Measurements from ENCODE around the gene LUC7L.
"Not testable (repeated sequence)": the region's sequence is repeated elsewhere in the genome, so short reads cannot be mapped to it uniquely, and the experiment has no call there.

LUC7L gene

GRCh38 chr16:230351-230750 lies 1.1 kb upstream of the LUC7L start:
- H3K36me3 ChIP-seq (replicated peaks in 1 of 2; ENCODE audit: control insufficient read depth in 2 of 2, insufficient read depth in 2 of 2, low read length in 2 of 2), result peaks cover 14 to 27% of the 10 kb centered on the region in 2 donors
- H2BK15ac ChIP-seq (ENCODE audit: low read length); H4K8ac ChIP-seq (ENCODE audit: low read depth, low read length); H3K4me2 ChIP-seq (ENCODE audit: insufficient read depth, low read length, poor library complexity, severe bottlenecking); H3K27me3 ChIP-seq (ENCODE audit: control insufficient read depth in 3 of 3, insufficient read depth in 3 of 3, low read depth in 1 of 3, low read length in 3 of 3); H2BK5ac ChIP-seq (ENCODE audit: low read length); DNase-seq (ENCODE audit: low spot score); H3K79me1 ChIP-seq (ENCODE audit: low read depth, low read length); H3K4ac ChIP-seq (ENCODE audit: low read length); H3K9ac ChIP-seq (ENCODE audit: low read depth, low read length, poor library complexity); H2BK120ac ChIP-seq (ENCODE audit: low read depth, low read length); H3K4me1 ChIP-seq (ENCODE audit: control insufficient read depth in 2 of 2, insufficient read depth in 1 of 2, low read depth in 1 of 2, low read length in 2 of 2); H3K27ac ChIP-seq (replicated peaks; ENCODE audit: low read length); H3K4me3 ChIP-seq (ENCODE audit: low read length in 2 of 2); H3K14ac ChIP-seq (ENCODE audit: low read length); H3K23ac ChIP-seq (ENCODE audit: low read depth, low read length, poor library complexity); H3K18ac ChIP-seq (ENCODE audit: low read length); H3K9me3 ChIP-seq (replicated peaks in 1 of 2; ENCODE audit: control insufficient read depth in 2 of 2, insufficient read depth in 1 of 2, low read depth in 1 of 2, low read length in 2 of 2); H2AFZ ChIP-seq (ENCODE audit: low read length); H2BK12ac ChIP-seq (ENCODE audit: low read length); H2AK5ac ChIP-seq (ENCODE audit: low read depth, low read length); H4K91ac ChIP-seq (ENCODE audit: low read depth, low read length, poor library complexity): not testable (repeated sequence)
- no CpG with 5 or more reads among the region's 18 CpGs for WGBS, 2 donors (ENCODE audit: extremely low coverage in 2 of 2, insufficient read length in 2 of 2, insufficient replicate concordance in 1 of 2)

GRCh38 chr16:229731-230281 lies 557 bp upstream of the LUC7L start:
- DNase-seq (ENCODE audit: low spot score), result no peak
- no peak overlapping the region for H3K4ac ChIP-seq (ENCODE audit: low read length)
- no peak overlapping the region for H3K18ac ChIP-seq (ENCODE audit: low read length)
- no peaks in the 10 kb centered on the region for H3K9me3 ChIP-seq (replicated peaks in 1 of 2; ENCODE audit: control insufficient read depth in 2 of 2, insufficient read depth in 1 of 2, low read depth in 1 of 2, low read length in 2 of 2)
- H2AK5ac ChIP-seq (ENCODE audit: low read depth, low read length), result no peak overlapping the region
- H4K8ac ChIP-seq (ENCODE audit: low read depth, low read length), result no peak overlapping the region
- H2BK5ac ChIP-seq (ENCODE audit: low read length), result no peak overlapping the region
- no CpG with 5 or more reads among the region's 22 CpGs for WGBS, 2 donors (ENCODE audit: extremely low coverage in 2 of 2, insufficient read length in 2 of 2, insufficient replicate concordance in 1 of 2)
- H3K27me3 ChIP-seq (ENCODE audit: control insufficient read depth in 3 of 3, insufficient read depth in 3 of 3, low read depth in 1 of 3, low read length in 3 of 3), result no peaks in the 10 kb centered on the region
- H2BK12ac ChIP-seq (ENCODE audit: low read length), result no peak overlapping the region
- peaks cover 16 to 32% of the 10 kb centered on the region in 2 donors for H3K36me3 ChIP-seq (replicated peaks in 1 of 2; ENCODE audit: control insufficient read depth in 2 of 2, insufficient read depth in 2 of 2, low read length in 2 of 2)
- no peak overlapping the region for H2BK15ac ChIP-seq (ENCODE audit: low read length)
- H4K91ac ChIP-seq (ENCODE audit: low read depth, low read length, poor library complexity), result no peak overlapping the region
- H3K23ac ChIP-seq (ENCODE audit: low read depth, low read length, poor library complexity), result no peak overlapping the region
- H3K27ac ChIP-seq (replicated peaks; ENCODE audit: low read length), result no peak overlapping the region
- no peak overlapping the region for H3K14ac ChIP-seq (ENCODE audit: low read length)
- H3K4me2 ChIP-seq (ENCODE audit: insufficient read depth, low read length, poor library complexity, severe bottlenecking), result no peak overlapping the region
- peak overlapping the region; percentile 98 for H2AFZ ChIP-seq (ENCODE audit: low read length)
- peaks cover 2 to 9% of the 10 kb centered on the region in 2 donors for H3K4me1 ChIP-seq (ENCODE audit: control insufficient read depth in 2 of 2, insufficient read depth in 1 of 2, low read depth in 1 of 2, low read length in 2 of 2)
- peak overlapping the region in 1 of 2 donors; percentile 66 for H3K4me3 ChIP-seq (ENCODE audit: low read length in 2 of 2)
- H3K79me1 ChIP-seq (ENCODE audit: low read depth, low read length), result peaks cover 1% of the 10 kb centered on the region
- no peak overlapping the region for H3K9ac ChIP-seq (ENCODE audit: low read depth, low read length, poor library complexity)
- no peak overlapping the region for H2BK120ac ChIP-seq (ENCODE audit: low read depth, low read length)

GRCh38 chr16:228151-228851 lies 948 bp downstream of the LUC7L start:
- H3K18ac ChIP-seq (ENCODE audit: low read length), result peak overlapping the region; percentile 100

GRCh38 chr16:220021-220420 lies 9.2 kb downstream of the LUC7L start:
- H3K27me3 ChIP-seq (ENCODE audit: control insufficient read depth in 3 of 3, insufficient read depth in 3 of 3, low read depth in 1 of 3, low read length in 3 of 3), result no peaks in the 10 kb centered on the region
- DNase-seq (ENCODE audit: low spot score), result no peak
- H3K9me3 ChIP-seq (replicated peaks in 1 of 2; ENCODE audit: control insufficient read depth in 2 of 2, insufficient read depth in 1 of 2, low read depth in 1 of 2, low read length in 2 of 2), result no peaks in the 10 kb centered on the region
- H3K4me1 ChIP-seq (ENCODE audit: control insufficient read depth in 2 of 2, insufficient read depth in 1 of 2, low read depth in 1 of 2, low read length in 2 of 2), result no peaks in the 10 kb centered on the region
- no CpG with 5 or more reads among the region's 4 CpGs for WGBS, 2 donors (ENCODE audit: extremely low coverage in 2 of 2, insufficient read length in 2 of 2, insufficient replicate concordance in 1 of 2)
- H3K14ac ChIP-seq (ENCODE audit: low read length), result no peak overlapping the region
- no peak overlapping the region for H2AFZ ChIP-seq (ENCODE audit: low read length)
- H2BK12ac ChIP-seq (ENCODE audit: low read length), result no peak overlapping the region
- H3K23ac ChIP-seq (ENCODE audit: low read depth, low read length, poor library complexity), result no peak overlapping the region
- H2BK15ac ChIP-seq (ENCODE audit: low read length), result no peak overlapping the region
- peaks cover 4% of the 10 kb centered on the region for H3K79me1 ChIP-seq (ENCODE audit: low read depth, low read length)
- no peak overlapping the region for H4K91ac ChIP-seq (ENCODE audit: low read depth, low read length, poor library complexity)
- H3K27ac ChIP-seq (replicated peaks; ENCODE audit: low read length), result no peak overlapping the region
- no peak overlapping the region for H3K18ac ChIP-seq (ENCODE audit: low read length)
- H3K4ac ChIP-seq (ENCODE audit: low read length), result no peak overlapping the region
- H3K9ac ChIP-seq (ENCODE audit: low read depth, low read length, poor library complexity), result no peak overlapping the region
- no peak overlapping the region for H2AK5ac ChIP-seq (ENCODE audit: low read depth, low read length)
- H4K8ac ChIP-seq (ENCODE audit: low read depth, low read length), result no peak overlapping the region
- H3K4me2 ChIP-seq (ENCODE audit: insufficient read depth, low read length, poor library complexity, severe bottlenecking), result no peak overlapping the region
- H2BK5ac ChIP-seq (ENCODE audit: low read length), result no peak overlapping the region
- H2BK120ac ChIP-seq (ENCODE audit: low read depth, low read length), result no peak overlapping the region
- peaks cover 37 to 97% of the 10 kb centered on the region in 2 donors for H3K36me3 ChIP-seq (replicated peaks in 1 of 2; ENCODE audit: control insufficient read depth in 2 of 2, insufficient read depth in 2 of 2, low read length in 2 of 2)
- H3K4me3 ChIP-seq (ENCODE audit: low read length in 2 of 2), result no peak overlapping the region

More at GRCh38 chr16:228151-228851, 948 bp downstream of the LUC7L start:
- H3K4me2 ChIP-seq (ENCODE audit: insufficient read depth, low read length, poor library complexity, severe bottlenecking), result peak overlapping the region; percentile 80
- peak overlapping the region; percentile 48 for H2AK5ac ChIP-seq (ENCODE audit: low read depth, low read length)
- H3K14ac ChIP-seq (ENCODE audit: low read length), result no peak overlapping the region
- H3K27me3 ChIP-seq (ENCODE audit: control insufficient read depth in 3 of 3, insufficient read depth in 3 of 3, low read depth in 1 of 3, low read length in 3 of 3), result no peaks in the 10 kb centered on the region
- H3K9ac ChIP-seq (ENCODE audit: low read depth, low read length, poor library complexity), result peak overlapping the region; percentile 99
- no peak overlapping the region for H2BK120ac ChIP-seq (ENCODE audit: low read depth, low read length)
- H2BK15ac ChIP-seq (ENCODE audit: low read length), result no peak overlapping the region
- H3K23ac ChIP-seq (ENCODE audit: low read depth, low read length, poor library complexity), result no peak overlapping the region
- H3K79me1 ChIP-seq (ENCODE audit: low read depth, low read length), result peaks cover 1% of the 10 kb centered on the region
- peak overlapping the region; percentile 77 for H3K4ac ChIP-seq (ENCODE audit: low read length)
- DNase-seq (ENCODE audit: low spot score), result no peak
- peaks cover 19 to 46% of the 10 kb centered on the region in 2 donors for H3K36me3 ChIP-seq (replicated peaks in 1 of 2; ENCODE audit: control insufficient read depth in 2 of 2, insufficient read depth in 2 of 2, low read length in 2 of 2)
- peaks cover 2 to 9% of the 10 kb centered on the region in 2 donors for H3K4me1 ChIP-seq (ENCODE audit: control insufficient read depth in 2 of 2, insufficient read depth in 1 of 2, low read depth in 1 of 2, low read length in 2 of 2)
- H3K9me3 ChIP-seq (replicated peaks in 1 of 2; ENCODE audit: control insufficient read depth in 2 of 2, insufficient read depth in 1 of 2, low read depth in 1 of 2, low read length in 2 of 2), result no peaks in the 10 kb centered on the region
- H2BK12ac ChIP-seq (ENCODE audit: low read length), result no peak overlapping the region
- H3K27ac ChIP-seq (replicated peaks; ENCODE audit: low read length), result peak overlapping the region; percentile 95
- no CpG with 5 or more reads among the region's 9 CpGs for WGBS, 2 donors (ENCODE audit: extremely low coverage in 2 of 2, insufficient read length in 2 of 2, insufficient replicate concordance in 1 of 2)
- peak overlapping the region; percentile 66 to 98 for H3K4me3 ChIP-seq (ENCODE audit: low read length in 2 of 2)
- H2BK5ac ChIP-seq (ENCODE audit: low read length), result peak overlapping the region; percentile 95
- peak overlapping the region; percentile 98 for H2AFZ ChIP-seq (ENCODE audit: low read length)
- H4K91ac ChIP-seq (ENCODE audit: low read depth, low read length, poor library complexity), result no peak overlapping the region
- H4K8ac ChIP-seq (ENCODE audit: low read depth, low read length), result no peak overlapping the region

All from neuronal stem cell (in vitro differentiated cells).